Measurements from ENCODE around the gene CHRND.

GRCh38 chr2:232485348-232485756 lies 40.6 kb upstream of the CHRND start:
- TF ChIP-seq CTCF (IDR thresholded peaks at IDR 0.05; ENCODE audit: low read depth, low read length): no peak
- no peak for TF ChIP-seq EZH2phosphoT487 (IDR thresholded peaks at IDR 0.05; ENCODE audit: low read depth)

Measured in OCI-LY3 (cell line).